Subcutaneous adipose tissue (tissue), 4 donors: Measurements from ENCODE around the gene ZBTB7C. TPM values are rescaled to one million over a fixed set of nuclear protein-coding genes. Genes with fewer than 3 reads are reported as not detected.

Experiments used
- total RNA-seq, 4 donors: library from RNA; depleted of rRNA; stranded (reverse); fragments of >200 nt; gene quantifications; one replicate each; pipeline ENCODE4 v1.1.0, GENCODE V29; 2016
- TF ChIP-seq, protein P1 (sequence below): fragments of 450-650 bp; IDR thresholded peaks from one replicate; pipeline ENCODE4 v1.5.1; 2016; ENCODE audit warnings: low read depth, mild to moderate bottlenecking, control low read depth, antibody characterized with exemption, moderate library complexity

ZBTB7C gene
- total RNA-seq, 4 donors from 2014 or later, result 1.0 to 5.5 (median 4.4) TPM

- TF ChIP-seq, protein P1, sequence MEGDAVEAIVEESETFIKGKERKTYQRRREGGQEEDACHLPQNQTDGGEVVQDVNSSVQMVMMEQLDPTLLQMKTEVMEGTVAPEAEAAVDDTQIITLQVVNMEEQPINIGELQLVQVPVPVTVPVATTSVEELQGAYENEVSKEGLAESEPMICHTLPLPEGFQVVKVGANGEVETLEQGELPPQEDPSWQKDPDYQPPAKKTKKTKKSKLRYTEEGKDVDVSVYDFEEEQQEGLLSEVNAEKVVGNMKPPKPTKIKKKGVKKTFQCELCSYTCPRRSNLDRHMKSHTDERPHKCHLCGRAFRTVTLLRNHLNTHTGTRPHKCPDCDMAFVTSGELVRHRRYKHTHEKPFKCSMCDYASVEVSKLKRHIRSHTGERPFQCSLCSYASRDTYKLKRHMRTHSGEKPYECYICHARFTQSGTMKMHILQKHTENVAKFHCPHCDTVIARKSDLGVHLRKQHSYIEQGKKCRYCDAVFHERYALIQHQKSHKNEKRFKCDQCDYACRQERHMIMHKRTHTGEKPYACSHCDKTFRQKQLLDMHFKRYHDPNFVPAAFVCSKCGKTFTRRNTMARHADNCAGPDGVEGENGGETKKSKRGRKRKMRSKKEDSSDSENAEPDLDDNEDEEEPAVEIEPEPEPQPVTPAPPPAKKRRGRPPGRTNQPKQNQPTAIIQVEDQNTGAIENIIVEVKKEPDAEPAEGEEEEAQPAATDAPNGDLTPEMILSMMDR, result no peak
Measured at GRCh38 chr18:48009116-48009745, 400.0 kb downstream of the ZBTB7C start.

DNA sequence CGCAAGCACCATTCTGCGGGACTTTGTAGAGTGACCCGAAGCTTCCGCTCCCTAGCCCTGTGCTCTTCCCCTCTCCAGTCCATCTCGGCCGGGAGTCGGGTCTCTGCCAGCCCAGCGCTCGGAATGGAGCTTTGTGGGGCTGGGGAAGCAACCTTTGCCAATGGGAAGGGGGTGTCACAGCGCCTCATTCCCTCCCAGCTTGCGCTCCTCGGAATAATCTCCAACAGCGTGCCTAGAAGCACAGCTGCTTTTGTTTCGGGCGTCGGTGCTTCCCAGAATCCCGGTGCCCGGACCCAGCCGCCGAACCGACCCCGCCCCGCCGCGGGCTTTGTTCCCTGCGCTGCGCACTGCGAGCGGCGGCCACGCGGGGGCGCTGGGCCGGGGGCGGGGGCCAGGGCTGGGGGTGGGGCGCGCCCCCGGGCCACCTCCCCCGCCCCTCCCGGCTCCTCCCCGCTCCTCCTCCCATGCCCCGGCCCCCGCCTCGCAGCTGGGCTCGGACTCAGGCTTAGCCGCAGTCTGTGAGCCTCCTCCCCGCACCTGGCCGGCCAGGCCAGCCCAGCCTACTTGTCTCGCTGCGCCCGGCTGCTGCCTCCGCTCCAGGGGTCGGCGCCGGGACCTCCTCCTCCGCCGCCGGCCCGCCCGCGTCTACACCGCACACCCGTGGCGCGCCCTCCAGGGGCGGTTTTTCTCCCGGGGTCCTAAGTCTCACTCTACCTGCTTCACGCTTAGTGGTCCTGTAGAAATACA lies 401.1 kb downstream of the ZBTB7C start:
- TF ChIP-seq, protein P1, result no peak

DNA sequence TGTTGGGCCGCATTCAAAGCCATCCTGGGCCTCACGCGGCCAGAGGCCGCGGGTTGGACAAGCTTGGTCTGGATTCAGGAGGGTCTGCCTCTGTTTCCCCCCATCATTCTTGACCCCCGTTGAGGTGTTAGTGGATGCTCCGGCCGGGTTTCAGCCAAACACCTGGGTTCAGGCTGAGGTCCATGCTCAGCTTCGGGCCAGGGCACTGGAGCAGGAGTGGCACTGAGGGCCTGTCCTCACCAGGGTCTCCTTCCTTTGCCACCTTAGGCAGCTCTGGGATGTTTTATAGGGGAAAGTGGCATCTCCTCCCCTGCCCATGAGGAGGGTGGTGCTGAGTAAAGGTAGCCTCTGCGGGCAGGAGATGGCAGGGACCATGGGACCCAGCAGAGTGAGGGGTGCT lies 401.8 kb downstream of the ZBTB7C start:
- TF ChIP-seq, protein P1, result no peak

- TF ChIP-seq, protein P1, result no peak
Measured at GRCh38 chr18:48006415-48007175, 402.6 kb downstream of the ZBTB7C start.

DNA sequence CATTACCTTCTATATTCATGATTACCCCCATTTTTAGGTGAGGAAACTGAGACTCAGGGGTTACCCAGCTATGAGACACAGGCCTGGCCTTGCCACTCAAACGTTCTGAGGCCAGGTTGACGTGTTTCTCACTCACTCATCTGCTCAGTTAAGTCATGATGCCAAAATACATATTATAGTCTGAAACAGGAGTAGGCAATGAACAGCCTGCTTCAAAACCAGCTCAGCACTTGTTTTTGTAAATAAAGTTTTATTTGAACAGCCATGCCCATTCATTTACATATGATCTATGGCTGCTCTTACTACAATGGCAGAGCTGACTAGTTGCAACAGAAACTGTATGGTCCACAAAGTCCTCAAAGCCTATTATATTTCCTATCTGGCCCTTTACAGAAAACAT lies 404.6 kb downstream of the ZBTB7C start:
- TF ChIP-seq, protein P1, result no peak

DNA sequence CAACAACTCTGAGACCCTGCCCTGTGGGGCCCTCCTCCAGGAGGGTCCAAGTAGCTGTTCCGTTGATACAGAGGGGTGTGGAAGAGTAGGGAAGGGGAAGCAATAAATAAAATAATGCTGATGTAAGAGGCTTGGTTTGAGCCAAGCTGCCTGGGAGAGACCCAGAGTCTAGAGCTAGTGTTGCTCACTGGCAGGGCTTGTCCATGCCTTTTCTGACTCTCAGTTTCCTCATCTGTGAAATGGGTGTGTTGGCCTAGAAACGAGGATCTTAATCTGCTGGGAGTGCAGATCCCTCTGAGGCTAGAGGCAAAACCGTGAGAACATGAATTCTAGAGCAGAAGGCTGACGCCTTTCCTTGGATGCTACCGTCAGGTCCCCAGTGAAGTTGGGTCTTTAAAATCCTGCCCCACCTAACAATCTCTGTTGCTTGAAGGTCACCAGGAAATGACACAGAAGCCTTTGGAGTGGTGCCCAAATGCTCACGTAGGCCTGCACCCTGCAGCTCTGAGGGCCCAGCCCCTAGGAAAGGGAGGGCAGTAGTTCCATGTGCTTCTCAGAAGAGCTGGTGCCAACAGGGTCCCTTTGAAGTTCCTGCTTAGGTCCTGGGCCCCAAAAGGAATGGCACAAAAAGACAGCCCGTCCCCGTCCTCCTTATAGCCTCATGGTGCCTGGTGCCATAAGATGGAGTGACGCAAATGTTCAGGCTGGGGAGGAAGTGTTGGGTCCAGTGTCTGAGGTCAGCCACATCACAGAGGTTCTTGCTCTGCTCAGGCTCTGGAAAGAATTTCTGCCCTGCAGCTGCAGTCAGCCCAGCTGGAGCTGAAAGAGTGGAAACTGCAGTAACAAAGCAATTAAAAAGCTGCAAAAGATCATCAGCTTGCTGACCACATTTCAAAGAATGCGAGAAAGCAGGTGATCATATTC lies 405.5 kb downstream of the ZBTB7C start:
- TF ChIP-seq, protein P1, result no peak
